Amygdala (tissue), 56 donors: ENCODE results near the gene CNTFR.
"Not testable (repeated sequence)": the region's sequence is repeated elsewhere in the genome, so short reads cannot be mapped to it uniquely, and the experiment has no call there.

Experiments
- DNase-seq, 56 donors: peaks; one replicate each; lab custom pipeline; 2025; lab: John Stamatoyannopoulos, UW

The CNTFR gene

GRCh38 chr9:34544035-34544434, 45.5 kb downstream of the CNTFR start:
- no peak for DNase-seq

- DNase-seq: no peak
These were observed 48.0 kb downstream of the CNTFR start for GRCh38 chr9:34541540-34541939.

DNA sequence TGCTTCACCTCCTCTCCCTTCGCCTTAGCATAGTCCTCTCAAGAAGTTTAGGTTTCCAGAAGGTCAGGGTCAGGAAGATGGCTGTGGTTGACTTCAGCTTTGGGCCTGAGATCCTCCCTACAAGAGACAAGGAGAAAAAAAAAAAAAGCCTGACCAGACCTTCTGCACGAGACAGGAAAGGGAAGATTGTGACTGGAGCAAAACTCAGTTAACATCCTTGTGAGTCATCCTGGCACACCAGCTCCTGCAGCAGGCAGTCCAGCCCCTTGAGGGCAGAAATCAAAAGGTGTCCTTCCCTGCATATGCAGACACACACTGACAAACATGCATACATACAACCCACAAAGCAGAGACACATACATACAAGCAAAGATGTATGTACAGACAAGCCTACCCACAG, 48.7 kb downstream of the CNTFR start:
- no peak for DNase-seq

DNA sequence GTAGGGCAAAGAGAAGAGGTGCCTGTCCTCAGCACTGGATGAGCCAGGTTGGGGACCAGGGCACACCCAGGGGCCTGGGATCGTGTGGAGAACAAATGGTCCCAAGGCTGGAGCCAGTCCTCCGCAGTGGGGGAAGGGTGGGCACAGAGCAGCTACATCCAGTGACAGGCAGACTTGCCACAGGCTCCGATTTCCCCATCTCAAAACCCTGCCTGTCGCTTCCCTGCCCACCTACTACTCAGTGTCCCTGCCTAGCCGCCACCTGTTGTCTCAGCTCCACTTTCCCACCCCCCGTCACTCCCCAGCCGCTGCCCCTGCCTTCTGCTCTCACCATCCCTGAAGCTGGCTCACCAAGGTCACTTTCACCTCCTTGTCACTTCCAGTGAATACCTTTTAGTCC, 52.8 kb downstream of the CNTFR start:
- DNase-seq: no peak

- not testable (repeated sequence) for DNase-seq
These were observed 57.5 kb downstream of the CNTFR start for GRCh38 chr9:34532041-34532440.

DNA sequence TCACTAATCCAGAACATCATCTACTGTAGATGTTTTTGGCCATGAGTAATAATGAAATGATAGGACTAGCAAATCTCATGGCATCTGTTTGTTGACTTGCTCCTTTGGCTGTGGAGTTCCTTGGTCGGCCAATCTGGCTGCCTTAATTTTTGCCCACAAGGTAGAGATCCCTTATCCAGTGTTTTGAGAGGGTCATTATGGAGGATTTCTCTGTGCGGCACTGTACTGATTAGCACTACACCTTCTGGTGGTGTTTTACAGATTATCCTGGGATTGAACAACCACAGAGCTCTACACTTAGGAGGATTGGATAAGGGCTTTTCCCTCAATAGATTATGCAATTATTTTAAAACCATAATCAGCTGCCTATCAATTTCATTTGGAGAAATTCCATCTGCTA, 63.5 kb downstream of the CNTFR start:
- no peak for DNase-seq

DNA sequence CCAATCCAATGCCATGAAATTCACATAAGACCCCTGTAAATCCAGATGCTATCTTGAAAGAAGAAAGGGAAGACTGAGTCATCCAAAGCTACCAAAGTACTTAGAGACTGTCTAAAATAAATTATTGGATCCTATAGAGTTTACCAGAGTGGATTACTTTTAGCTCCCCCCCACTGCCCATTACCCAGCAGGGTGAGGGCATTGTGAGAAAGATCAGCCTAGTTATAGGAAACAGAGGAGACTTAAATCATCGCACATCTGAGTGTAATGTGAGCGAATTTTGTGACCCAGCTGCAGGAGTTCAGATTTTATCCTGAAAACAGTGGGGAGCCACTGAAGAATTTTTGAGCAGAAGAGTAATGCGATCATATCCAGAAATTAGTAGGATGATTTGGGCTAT, 65.2 kb downstream of the CNTFR start:
- no peak for DNase-seq

GRCh38 chr9:34522971-34523797, 66.3 kb downstream of the CNTFR start, which contains the start of gene ENHO:
Gene ENHO, minus strand, starts transcription at chr9:34522990. Its CDS starts 1,295 bp downstream, at chr9:34521695.
- peak in 55 of 56 donors; percentile 53 to 95 (median 85) for DNase-seq

GRCh38 chr9:34522091-34522887, 67.2 kb downstream of the CNTFR start:
- DNase-seq: peak in 33 of 56 donors; percentile 22 to 76 (median 53)

DNA sequence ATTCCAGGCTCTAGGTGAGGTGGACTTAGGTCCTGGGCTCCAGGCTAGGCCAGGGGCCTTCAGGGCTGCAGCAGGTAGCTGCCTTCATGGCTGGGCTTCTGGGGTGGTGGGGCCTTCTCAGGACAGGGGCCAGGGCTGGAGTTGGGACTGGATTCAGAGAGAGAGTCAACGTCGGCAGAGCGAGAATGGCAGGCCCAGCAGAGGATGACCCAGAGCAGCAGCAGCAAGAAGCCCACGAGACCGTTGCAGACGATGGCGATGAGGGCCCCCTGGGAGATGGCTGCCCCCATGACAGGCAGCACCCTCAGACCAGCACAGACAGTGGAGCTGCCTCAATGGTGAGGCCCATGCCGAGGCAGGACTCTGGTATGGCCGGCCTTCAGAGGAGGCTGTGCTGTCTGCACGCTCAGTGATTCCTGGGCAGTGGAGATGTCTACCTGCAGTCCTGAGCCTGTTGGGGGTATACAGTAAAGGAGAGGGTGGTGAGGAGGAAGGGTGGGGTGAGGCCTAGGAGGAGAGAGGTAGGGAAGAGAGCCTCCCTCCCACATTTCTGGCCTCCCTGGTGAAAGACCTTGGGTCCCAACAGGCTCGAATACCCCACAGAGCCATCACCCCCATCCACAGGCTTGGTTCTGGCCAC, 68.0 kb downstream of the CNTFR start:
- no peak for DNase-seq

GRCh38 chr9:34520505-34521385, 68.8 kb downstream of the CNTFR start:
- DNase-seq: no peak

GRCh38 chr9:34520096-34520495, 69.4 kb downstream of the CNTFR start:
- no peak for DNase-seq

- DNase-seq: no peak
These were observed 70.1 kb downstream of the CNTFR start for GRCh38 chr9:34519321-34520020.

- no peak for DNase-seq
These were observed 70.6 kb downstream of the CNTFR start for GRCh38 chr9:34518896-34519295.

GRCh38 chr9:34518110-34518616, 71.4 kb downstream of the CNTFR start:
- DNase-seq: peak in 3 of 56 donors; percentile 19 to 26 (median 22)

DNA sequence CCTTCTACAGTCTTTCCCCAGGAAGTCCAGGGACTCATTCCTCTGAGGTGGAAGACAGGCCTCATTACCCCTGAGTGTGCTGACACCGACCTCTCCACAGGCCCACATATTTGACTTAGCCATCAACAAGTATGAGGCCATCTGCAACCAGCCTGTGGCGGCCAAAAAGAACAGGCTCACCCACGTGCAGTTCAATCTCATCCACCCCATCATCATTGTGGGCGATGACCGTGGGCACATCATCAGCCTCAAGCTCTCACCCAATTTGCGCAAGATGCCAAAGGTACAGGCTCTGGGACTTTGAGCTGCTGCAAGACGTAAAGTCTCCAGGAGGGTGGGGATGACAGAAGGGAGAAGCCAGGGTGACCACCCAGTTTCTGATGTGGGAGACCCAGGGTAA, 72.3 kb downstream of the CNTFR start:
- no peak for DNase-seq

DNA sequence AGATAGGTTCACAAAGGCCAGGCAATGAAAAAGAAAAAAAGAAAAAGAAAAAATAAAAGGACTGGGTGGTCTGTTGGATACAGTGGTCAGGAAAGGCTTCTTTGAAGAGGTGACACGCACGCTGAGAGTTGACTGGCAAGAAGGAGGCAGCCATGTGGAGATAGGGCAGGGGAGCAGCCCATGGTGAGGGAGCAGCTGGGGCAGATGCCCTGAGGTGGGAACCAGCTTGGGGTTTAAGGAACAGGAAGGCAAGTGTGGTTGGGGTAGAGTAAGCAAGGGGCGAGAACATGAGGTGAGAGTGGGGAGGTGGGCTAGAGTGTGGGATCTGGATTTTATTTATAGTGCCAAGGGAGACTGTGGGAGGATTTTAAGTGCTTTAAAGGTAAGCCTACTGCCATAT, 73.6 kb downstream of the CNTFR start:
- no peak for DNase-seq

DNA sequence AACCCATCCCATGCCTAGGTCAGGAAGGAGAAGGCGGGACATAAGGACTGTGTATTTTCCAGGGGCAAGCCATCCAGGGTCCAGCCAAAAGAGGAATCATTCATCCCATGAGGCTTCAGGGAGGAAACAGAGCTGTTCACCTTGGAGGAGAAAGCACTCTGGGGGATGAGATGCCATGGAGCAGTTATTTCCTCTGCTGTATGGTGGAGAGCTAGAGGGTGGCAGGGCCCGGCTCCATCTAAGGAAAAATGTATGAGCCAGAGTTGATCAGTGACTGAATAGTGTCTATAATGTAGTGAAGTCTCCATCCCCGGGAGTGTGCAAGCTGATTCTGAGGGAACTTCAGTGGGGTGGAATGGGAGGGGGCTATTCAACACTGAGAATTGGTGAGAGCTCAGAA, 74.7 kb downstream of the CNTFR start:
- no peak for DNase-seq

DNA sequence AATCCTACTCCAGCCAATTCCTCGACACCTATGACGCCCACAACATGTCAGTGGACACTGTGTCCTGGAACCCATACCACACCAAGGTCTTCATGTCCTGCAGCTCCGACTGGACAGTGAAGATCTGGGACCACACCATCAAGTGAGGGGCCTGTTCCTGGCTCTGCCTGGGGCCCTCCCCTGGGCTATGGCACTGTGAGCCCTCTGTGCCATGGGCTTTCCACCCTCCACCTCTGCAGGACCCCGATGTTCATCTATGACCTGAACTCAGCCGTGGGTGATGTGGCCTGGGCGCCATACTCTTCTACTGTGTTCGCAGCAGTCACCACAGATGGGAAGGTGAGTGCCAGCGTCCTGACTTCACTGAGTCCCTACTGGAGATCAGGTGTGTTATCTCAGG, 75.1 kb downstream of the CNTFR start:
- DNase-seq: no peak
